ENCODE data around the gene FRMD4B. TPM values are rescaled to one million over a fixed set of nuclear protein-coding genes. Genes with fewer than 3 reads are reported as not detected.
"Not testable (repeated sequence)": the region's sequence is repeated elsewhere in the genome, so short reads cannot be mapped to it uniquely, and the experiment has no call there.

FRMD4B gene
- total and polyA plus RNA-seq, 4 donors, result 40.9 to 66.7 (median 49.4) TPM

- no peaks in the 10 kb centered on the region for H3K9me3 ChIP-seq (ENCODE audit: control insufficient read depth, insufficient read depth, low read length)
- peaks cover 19% of the 10 kb centered on the region for H3K4me1 ChIP-seq (ENCODE audit: control insufficient read depth, insufficient read depth, low read length)
- WGBS (ENCODE audit: insufficient coverage), result 34% methylated on average over 9 of the region's 12 CpGs
- H3K27ac ChIP-seq (ENCODE audit: low read depth, low read length), result no peak overlapping the region
- H3K36me3 ChIP-seq (ENCODE audit: control insufficient read depth, insufficient read depth, low read length), result peaks cover 4% of the 10 kb centered on the region
- H3K4me3 ChIP-seq (ENCODE audit: low read depth, low read length), result no peak overlapping the region
- peak; percentile 38 to 85 (median 58) for DNase-seq (ENCODE audit: low read depth in 4 of 6, low spot score in 6 of 6)
- H3K27me3 ChIP-seq (ENCODE audit: control insufficient read depth, insufficient read depth, low read length), result no peaks in the 10 kb centered on the region
Observed at GRCh38 chr3:69288161-69288895, 97.6 kb downstream of the FRMD4B start.

- H3K27me3 ChIP-seq (ENCODE audit: control insufficient read depth, insufficient read depth, low read length), result no peaks in the 10 kb centered on the region
- H3K36me3 ChIP-seq (ENCODE audit: control insufficient read depth, insufficient read depth, low read length), result peaks cover 9% of the 10 kb centered on the region
- 63% methylated on average over 2 of the region's 4 CpGs for WGBS (ENCODE audit: insufficient coverage)
- H3K27ac ChIP-seq (ENCODE audit: low read depth, low read length), result no peak overlapping the region
- H3K4me3 ChIP-seq (ENCODE audit: low read depth, low read length), result no peak overlapping the region
- peaks cover 8% of the 10 kb centered on the region for H3K4me1 ChIP-seq (ENCODE audit: control insufficient read depth, insufficient read depth, low read length)
- no peaks in the 10 kb centered on the region for H3K9me3 ChIP-seq (ENCODE audit: control insufficient read depth, insufficient read depth, low read length)
- no peak for DNase-seq (ENCODE audit: low read depth in 4 of 6, low spot score in 6 of 6)
Observed at GRCh38 chr3:69283913-69284611, 101.8 kb downstream of the FRMD4B start.

- WGBS (ENCODE audit: insufficient coverage), result 43% methylated on average over 3 of the region's 5 CpGs
- DNase-seq (ENCODE audit: low read depth in 4 of 6, low spot score in 6 of 6), result no peak
- Histone ChIP-seq H3K36me3 (ENCODE audit: control insufficient read depth, insufficient read depth, low read length) (peaks cover 11% of the 10 kb centered on the region), H3K27ac (ENCODE audit: low read depth, low read length) (no peak overlapping the region), H3K4me1 (ENCODE audit: control insufficient read depth, insufficient read depth, low read length) (peaks cover 5% of the 10 kb centered on the region), H3K27me3 (ENCODE audit: control insufficient read depth, insufficient read depth, low read length) (no peaks in the 10 kb centered on the region), H3K9me3 (ENCODE audit: control insufficient read depth, insufficient read depth, low read length) (no peaks in the 10 kb centered on the region), H3K4me3 (ENCODE audit: low read depth, low read length) (no peak overlapping the region)
Observed at GRCh38 chr3:69283496-69283895, 102.4 kb downstream of the FRMD4B start.

- Histone ChIP-seq H3K9me3 (ENCODE audit: control insufficient read depth, insufficient read depth, low read length) (no peaks in the 10 kb centered on the region), H3K36me3 (ENCODE audit: control insufficient read depth, insufficient read depth, low read length) (peaks cover 14% of the 10 kb centered on the region), H3K27ac (ENCODE audit: low read depth, low read length) (no peak overlapping the region), H3K4me3 (ENCODE audit: low read depth, low read length) (no peak overlapping the region), H3K4me1 (ENCODE audit: control insufficient read depth, insufficient read depth, low read length) (no peaks in the 10 kb centered on the region), H3K27me3 (ENCODE audit: control insufficient read depth, insufficient read depth, low read length) (no peaks in the 10 kb centered on the region)
- no peak for DNase-seq (ENCODE audit: low read depth in 4 of 6, low spot score in 6 of 6)
- 100% methylated on average over 1 of the region's 3 CpGs for WGBS (ENCODE audit: insufficient coverage)
Observed at GRCh38 chr3:69282181-69282580, 103.7 kb downstream of the FRMD4B start.

- H3K4me3 ChIP-seq (ENCODE audit: low read depth, low read length); H3K27ac ChIP-seq (ENCODE audit: low read depth, low read length); H3K36me3 ChIP-seq (ENCODE audit: control insufficient read depth, insufficient read depth, low read length); H3K9me3 ChIP-seq (ENCODE audit: control insufficient read depth, insufficient read depth, low read length); H3K4me1 ChIP-seq (ENCODE audit: control insufficient read depth, insufficient read depth, low read length); DNase-seq (ENCODE audit: low read depth in 4 of 6, low spot score in 6 of 6); H3K27me3 ChIP-seq (ENCODE audit: control insufficient read depth, insufficient read depth, low read length): not testable (repeated sequence)
- WGBS (ENCODE audit: insufficient coverage), result 98% methylated on average over 6 of the region's 8 CpGs
Observed at GRCh38 chr3:69277403-69277802, 108.5 kb downstream of the FRMD4B start.

GRCh38 chr3:69276884-69277283, 109.0 kb downstream of the FRMD4B start:
- no peak overlapping the region for H3K27ac ChIP-seq (ENCODE audit: low read depth, low read length)
- no peak overlapping the region for H3K4me3 ChIP-seq (ENCODE audit: low read depth, low read length)
- H3K9me3 ChIP-seq (ENCODE audit: control insufficient read depth, insufficient read depth, low read length), result no peaks in the 10 kb centered on the region
- H3K27me3 ChIP-seq (ENCODE audit: control insufficient read depth, insufficient read depth, low read length), result no peaks in the 10 kb centered on the region
- DNase-seq (ENCODE audit: low read depth in 4 of 6, low spot score in 6 of 6), result no peak
- H3K36me3 ChIP-seq (ENCODE audit: control insufficient read depth, insufficient read depth, low read length), result peaks cover 10% of the 10 kb centered on the region
- H3K4me1 ChIP-seq (ENCODE audit: control insufficient read depth, insufficient read depth, low read length), result no peaks in the 10 kb centered on the region
- WGBS (ENCODE audit: insufficient coverage), result 85% methylated on average over 2 of the region's 4 CpGs

GRCh38 chr3:69276191-69276590, 109.7 kb downstream of the FRMD4B start:
- not testable (repeated sequence) for H3K9me3 ChIP-seq (ENCODE audit: control insufficient read depth, insufficient read depth, low read length); H3K27ac ChIP-seq (ENCODE audit: low read depth, low read length); H3K4me1 ChIP-seq (ENCODE audit: control insufficient read depth, insufficient read depth, low read length); H3K36me3 ChIP-seq (ENCODE audit: control insufficient read depth, insufficient read depth, low read length); H3K4me3 ChIP-seq (ENCODE audit: low read depth, low read length); DNase-seq (ENCODE audit: low read depth in 4 of 6, low spot score in 6 of 6); H3K27me3 ChIP-seq (ENCODE audit: control insufficient read depth, insufficient read depth, low read length)
- WGBS (ENCODE audit: insufficient coverage), result 93% methylated on average over 2 of the region's 5 CpGs

GRCh38 chr3:69273896-69274295, 112.0 kb downstream of the FRMD4B start:
- no peak overlapping the region for H3K4me3 ChIP-seq (ENCODE audit: low read depth, low read length)
- no peaks in the 10 kb centered on the region for H3K27me3 ChIP-seq (ENCODE audit: control insufficient read depth, insufficient read depth, low read length)
- no peaks in the 10 kb centered on the region for H3K9me3 ChIP-seq (ENCODE audit: control insufficient read depth, insufficient read depth, low read length)
- H3K27ac ChIP-seq (ENCODE audit: low read depth, low read length), result no peak overlapping the region
- no CpG with 5 or more reads among the region's 1 CpG for WGBS (ENCODE audit: insufficient coverage)
- no peak for DNase-seq (ENCODE audit: low read depth in 4 of 6, low spot score in 6 of 6)
- peaks cover 4% of the 10 kb centered on the region for H3K36me3 ChIP-seq (ENCODE audit: control insufficient read depth, insufficient read depth, low read length)
- H3K4me1 ChIP-seq (ENCODE audit: control insufficient read depth, insufficient read depth, low read length), result no peaks in the 10 kb centered on the region

- no peak overlapping the region for H3K27ac ChIP-seq (ENCODE audit: low read depth, low read length)
- H3K36me3 ChIP-seq (ENCODE audit: control insufficient read depth, insufficient read depth, low read length), result no peaks in the 10 kb centered on the region
- DNase-seq (ENCODE audit: low read depth in 4 of 6, low spot score in 6 of 6), result peak in 1 of 6 donors; percentile 45
- no peaks in the 10 kb centered on the region for H3K27me3 ChIP-seq (ENCODE audit: control insufficient read depth, insufficient read depth, low read length)
- no peaks in the 10 kb centered on the region for H3K9me3 ChIP-seq (ENCODE audit: control insufficient read depth, insufficient read depth, low read length)
- no CpG with 5 or more reads among the region's 2 CpGs for WGBS (ENCODE audit: insufficient coverage)
- no peak overlapping the region for H3K4me3 ChIP-seq (ENCODE audit: low read depth, low read length)
- no peaks in the 10 kb centered on the region for H3K4me1 ChIP-seq (ENCODE audit: control insufficient read depth, insufficient read depth, low read length)
Observed at GRCh38 chr3:69272556-69272955, 113.3 kb downstream of the FRMD4B start.

GRCh38 chr3:69271098-69271497, 114.8 kb downstream of the FRMD4B start:
- no peak for DNase-seq (ENCODE audit: low read depth in 4 of 6, low spot score in 6 of 6)
- Histone ChIP-seq H3K27ac (ENCODE audit: low read depth, low read length) (no peak overlapping the region), H3K27me3 (ENCODE audit: control insufficient read depth, insufficient read depth, low read length) (no peaks in the 10 kb centered on the region), H3K9me3 (ENCODE audit: control insufficient read depth, insufficient read depth, low read length) (no peaks in the 10 kb centered on the region), H3K4me3 (ENCODE audit: low read depth, low read length) (no peak overlapping the region), H3K4me1 (ENCODE audit: control insufficient read depth, insufficient read depth, low read length) (no peaks in the 10 kb centered on the region), H3K36me3 (ENCODE audit: control insufficient read depth, insufficient read depth, low read length) (no peaks in the 10 kb centered on the region)
- WGBS (ENCODE audit: insufficient coverage), result no CpG with 5 or more reads among the region's 3 CpGs

Data from spinal cord (tissue), 10 donors.